HepG2 (cell line): ENCODE measurements around the gene SF3A2. TPM values are rescaled to one million over a fixed set of nuclear protein-coding genes. Genes with fewer than 3 reads are reported as not detected.

Experiments
- IRF1 ChIP-seq: sonication (generic); formaldehyde crosslinking; IDR thresholded peaks from 2 replicates; pipeline ENCODE4 v1.4.0; 2020; ENCODE audit warnings: low read depth, mild to moderate bottlenecking, missing genetic modification reagents
- NR0B2 ChIP-seq: sonication (generic); formaldehyde crosslinking; IDR thresholded peaks from 2 replicates; pipeline ENCODE4 v1.4.0; 2020; ENCODE audit warnings: mild to moderate bottlenecking, missing genetic modification reagents
- PCBP1 ChIP-seq: fragments of 200-400 bp; formaldehyde crosslinking; IDR thresholded peaks from 2 replicates; pipeline ENCODE4 v1.6.1; 2017; ENCODE audit warnings: mild to moderate bottlenecking, low read depth, low read length, borderline replicate concordance
- POGZ ChIP-seq: sonication (generic); formaldehyde crosslinking; IDR thresholded peaks from 2 replicates; pipeline ENCODE4 v1.4.0; 2020; ENCODE audit warnings: mild to moderate bottlenecking, missing genetic modification reagents
- ZMYM3 ChIP-seq: sonication (generic); formaldehyde crosslinking; IDR thresholded peaks from 2 replicates; pipeline ENCODE4 v1.5.1; 2020; ENCODE audit warnings: mild to moderate bottlenecking, missing genetic modification reagents
- ZNF138 ChIP-seq: sonication (generic); formaldehyde crosslinking; IDR thresholded peaks from 2 replicates; pipeline ENCODE4 v1.5.0; 2020; ENCODE audit warnings: mild to moderate bottlenecking, low read depth, missing genetic modification reagents
- ZNF235 ChIP-seq: sonication (generic); formaldehyde crosslinking; IDR thresholded peaks from 2 replicates; pipeline ENCODE4 v1.8.1; 2023; ENCODE audit warnings: mild to moderate bottlenecking, missing genetic modification reagents, borderline replicate concordance
- ZNF292 ChIP-seq: sonication (generic); formaldehyde crosslinking; IDR thresholded peaks from 2 replicates; pipeline ENCODE4 v1.8.1; 2022; ENCODE audit warnings: mild to moderate bottlenecking, low read depth, missing genetic modification reagents, borderline replicate concordance
- ZNF354B ChIP-seq: sonication (generic); formaldehyde crosslinking; IDR thresholded peaks from 2 replicates; pipeline ENCODE4 v1.8.0; 2022; ENCODE audit warnings: mild to moderate bottlenecking, missing genetic modification reagents
- ZNF549 ChIP-seq: sonication (generic); formaldehyde crosslinking; IDR thresholded peaks from 2 replicates; pipeline ENCODE4 v1.5.0; 2020; ENCODE audit warnings: missing genetic modification reagents
- ZNF609 ChIP-seq: sonication (generic); formaldehyde crosslinking; IDR thresholded peaks from 2 replicates; pipeline ENCODE4 v1.4.0; 2020; ENCODE audit warnings: mild to moderate bottlenecking, missing genetic modification reagents, borderline replicate concordance
- ZNF710 ChIP-seq: sonication (generic); formaldehyde crosslinking; IDR thresholded peaks from 2 replicates; pipeline ENCODE4 v1.5.0; 2020; ENCODE audit warnings: mild to moderate bottlenecking, missing genetic modification reagents, borderline replicate concordance
- polyA plus RNA-seq, 8 experiments: library from polyadenylated mRNA; depleted of rRNA in 3 of 8; stranded (reverse) in 7 of 8; unstranded in 1 of 8; fragments of >200 nt; fragmentation: Illumina TruSeq in 4 of 8; extraction: Trizol in 4 of 8; gene quantifications; 2 replicates each; pipeline versions ENCODE4 v1.2.1 to v1.2.3, GENCODE V29; 2011 to 2016; ENCODE audit warnings: low read depth in 4 of 8, missing spikeins in 1 of 8, mixed read lengths in 1 of 8; ENCODE audit not compliant: insufficient read depth in 1 of 8
- total RNA-seq, 5 experiments: library from RNA; depleted of rRNA; stranded (reverse); fragments of >200 nt; fragmentation: Illumina TruSeq; extraction: Trizol; gene quantifications; 2 replicates each; pipeline ENCODE4 v1.2.3, GENCODE V29; 2016; ENCODE audit warnings: low read depth in 1 of 5

SF3A2 gene
- total and polyA plus RNA-seq, 2 of the 13 experiments (the other 11 are each of a cell fraction or from before 2014, with no cell fraction given) = 8.6 to 8.8 TPM

GRCh38 chr19:2287585-2288337 is 51.1 kb downstream of the SF3A2 start (continued):
- peak; percentile 50; the same call in 1 of the 2 replicates for TF ChIP-seq ZNF710
- TF ChIP-seq ZNF138 (CRISPR knock-in tag) = no peak
- 0 out of 2 replicates have a peak, but pooled peaks have one; percentile 21 for TF ChIP-seq ZNF292 (CRISPR knock-in tag)
- 0 out of 2 replicates have a peak, but pooled peaks have one; percentile 46 for TF ChIP-seq ZNF235 (CRISPR knock-in tag)
- peak; percentile 57; the same call in 1 of the 2 replicates for TF ChIP-seq NR0B2 (CRISPR knock-in tag)
- peak; percentile 64; the same call in 1 of the 2 replicates for TF ChIP-seq ZNF609 (CRISPR knock-in tag)
- 0 out of 2 replicates have a peak, but pooled peaks have one; percentile 16 for TF ChIP-seq PCBP1
- no peak for TF ChIP-seq ZNF549 (CRISPR knock-in tag)
- TF ChIP-seq ZMYM3 (CRISPR knock-in tag) = peak; percentile 43; the same call in 1 of the 2 replicates
- 0 out of 2 replicates have a peak, but pooled peaks have one; percentile 37 for TF ChIP-seq ZNF354B (CRISPR knock-in tag)
- 0 out of 2 replicates have a peak, but pooled peaks have one; percentile 26 for TF ChIP-seq POGZ (CRISPR knock-in tag)
- TF ChIP-seq IRF1 (CRISPR knock-in tag) = no peak
